ENCODE measurements around the gene PLXNA4.
"Not testable (repeated sequence)": the region's sequence is repeated elsewhere in the genome, so short reads cannot be mapped to it uniquely, and the experiment has no call there.

PLXNA4 gene

GRCh38 chr7:132398253-132398925 lies 177.9 kb downstream of the PLXNA4 start:
- no peak for DNase-seq (ENCODE audit: low read depth in 4 of 4, low spot score in 1 of 4)

GRCh38 chr7:132397070-132397469 lies 179.2 kb downstream of the PLXNA4 start:
- no peak for DNase-seq (ENCODE audit: low read depth in 4 of 4, low spot score in 1 of 4)

GRCh38 chr7:132395361-132395760 lies 180.9 kb downstream of the PLXNA4 start:
- DNase-seq (ENCODE audit: low read depth in 4 of 4, low spot score in 1 of 4): no peak

GRCh38 chr7:132394283-132395198 lies 181.7 kb downstream of the PLXNA4 start:
- no peak for DNase-seq (ENCODE audit: low read depth in 4 of 4, low spot score in 1 of 4)

- DNase-seq (ENCODE audit: low read depth in 4 of 4, low spot score in 1 of 4): no peak
Measured at GRCh38 chr7:132393789-132394261, 182.4 kb downstream of the PLXNA4 start.

GRCh38 chr7:132392713-132393112 lies 183.6 kb downstream of the PLXNA4 start:
- DNase-seq (ENCODE audit: low read depth in 4 of 4, low spot score in 1 of 4): no peak

- no peak for DNase-seq (ENCODE audit: low read depth in 4 of 4, low spot score in 1 of 4)
Measured at GRCh38 chr7:132390705-132391104, 185.6 kb downstream of the PLXNA4 start.

GRCh38 chr7:132390049-132390448 lies 186.2 kb downstream of the PLXNA4 start:
- not testable (repeated sequence) for DNase-seq (ENCODE audit: low read depth in 4 of 4, low spot score in 1 of 4)

GRCh38 chr7:132388688-132389087 lies 187.6 kb downstream of the PLXNA4 start:
- no peak for DNase-seq (ENCODE audit: low read depth in 4 of 4, low spot score in 1 of 4)

GRCh38 chr7:132387596-132387995 lies 188.7 kb downstream of the PLXNA4 start:
- no peak for DNase-seq (ENCODE audit: low read depth in 4 of 4, low spot score in 1 of 4)

- no peak for DNase-seq (ENCODE audit: low read depth in 4 of 4, low spot score in 1 of 4)
Measured at GRCh38 chr7:132386201-132386681, 190.0 kb downstream of the PLXNA4 start.

- no peak for DNase-seq (ENCODE audit: low read depth in 4 of 4, low spot score in 1 of 4)
Measured at GRCh38 chr7:132383962-132384361, 192.3 kb downstream of the PLXNA4 start.

- no peak for DNase-seq (ENCODE audit: low read depth in 4 of 4, low spot score in 1 of 4)
Measured at GRCh38 chr7:132381742-132382472, 194.4 kb downstream of the PLXNA4 start.

- DNase-seq (ENCODE audit: low read depth in 4 of 4, low spot score in 1 of 4): no peak
Measured at GRCh38 chr7:132380059-132380458, 196.2 kb downstream of the PLXNA4 start.

- no peak for DNase-seq (ENCODE audit: low read depth in 4 of 4, low spot score in 1 of 4)
Measured at GRCh38 chr7:132379292-132379691, 197.0 kb downstream of the PLXNA4 start.

- no peak for DNase-seq (ENCODE audit: low read depth in 4 of 4, low spot score in 1 of 4)
Measured at GRCh38 chr7:132377703-132378584, 198.3 kb downstream of the PLXNA4 start.

GRCh38 chr7:132377015-132377414 lies 199.3 kb downstream of the PLXNA4 start:
- DNase-seq (ENCODE audit: low read depth in 4 of 4, low spot score in 1 of 4): no peak

- no peak for DNase-seq (ENCODE audit: low read depth in 4 of 4, low spot score in 1 of 4)
Measured at GRCh38 chr7:132376361-132377013, 199.8 kb downstream of the PLXNA4 start.

GRCh38 chr7:132373879-132374278 lies 202.4 kb downstream of the PLXNA4 start:
- no peak for DNase-seq (ENCODE audit: low read depth in 4 of 4, low spot score in 1 of 4)

GRCh38 chr7:132373041-132373440 lies 203.2 kb downstream of the PLXNA4 start:
- DNase-seq (ENCODE audit: low read depth in 4 of 4, low spot score in 1 of 4): no peak

Data from stimulated activated CD4-positive, alpha-beta T cell treated with anti-CD3 and anti-CD28 coated beads, Interleukin-1b, Interleukin-23, amount 100 ng/mL, for 24 hours (primary cell).